Endothelial cell (in vitro differentiated cells): ENCODE results near the gene MB. TPM values are rescaled to one million over a fixed set of nuclear protein-coding genes. Genes with fewer than 3 reads are reported as not detected.

Source experiments
- DNase-seq: peaks from one replicate; pipeline ENCODE4 v3.0.0; 2021; ENCODE audit warnings: low spot score
- H3K27ac Mint-ChIP-seq: one replicate; pipeline ENCODE4 v1.8.0; 2021; ENCODE audit warnings: mixed read lengths, inconsistent platforms; ENCODE audit not compliant: unreplicated experiment
- H3K27me3 Mint-ChIP-seq: one replicate; pipeline ENCODE4 v1.8.0; 2021; ENCODE audit warnings: mild to moderate bottlenecking, moderate library complexity, mixed read lengths, inconsistent platforms; ENCODE audit not compliant: unreplicated experiment
- H3K36me3 Mint-ChIP-seq: one replicate; pipeline ENCODE4 v1.8.0; 2021; ENCODE audit warnings: mild to moderate bottlenecking, low read depth, mixed read lengths, inconsistent platforms; ENCODE audit not compliant: unreplicated experiment
- H3K4me1 Mint-ChIP-seq: one replicate; pipeline ENCODE4 v1.8.0; 2021; ENCODE audit warnings: mild to moderate bottlenecking, mixed read lengths, inconsistent platforms; ENCODE audit not compliant: unreplicated experiment
- H3K4me3 Mint-ChIP-seq: one replicate; pipeline ENCODE4 v1.8.0; 2021; ENCODE audit warnings: mild to moderate bottlenecking, mixed read lengths, inconsistent platforms; ENCODE audit not compliant: unreplicated experiment
- H3K9me3 Mint-ChIP-seq: one replicate; pipeline ENCODE4 v1.8.0; 2021; ENCODE audit warnings: mixed read lengths, inconsistent platforms; ENCODE audit not compliant: unreplicated experiment
- total RNA-seq: library from RNA; stranded (reverse); fragmentation: NEBNext Ultra II Directional; extraction: Animal tissue kit (Norgen Biotek cat#: 25700); gene quantifications from one replicate; pipeline ENCODE4 v1.2.1, GENCODE V29; 2021; ENCODE audit not compliant: unreplicated experiment
- TF ChIP-seq, protein P1 (sequence below): fragments of 200-600 bp; sonication (generic); IDR thresholded peaks from one replicate; pipeline ENCODE4 v1.5.0; 2021; ENCODE audit warnings: antibody characterized with exemption; ENCODE audit not compliant: unreplicated experiment

The MB gene
- total RNA-seq, 1 donor from 2014 or later, result not detected

DNA sequence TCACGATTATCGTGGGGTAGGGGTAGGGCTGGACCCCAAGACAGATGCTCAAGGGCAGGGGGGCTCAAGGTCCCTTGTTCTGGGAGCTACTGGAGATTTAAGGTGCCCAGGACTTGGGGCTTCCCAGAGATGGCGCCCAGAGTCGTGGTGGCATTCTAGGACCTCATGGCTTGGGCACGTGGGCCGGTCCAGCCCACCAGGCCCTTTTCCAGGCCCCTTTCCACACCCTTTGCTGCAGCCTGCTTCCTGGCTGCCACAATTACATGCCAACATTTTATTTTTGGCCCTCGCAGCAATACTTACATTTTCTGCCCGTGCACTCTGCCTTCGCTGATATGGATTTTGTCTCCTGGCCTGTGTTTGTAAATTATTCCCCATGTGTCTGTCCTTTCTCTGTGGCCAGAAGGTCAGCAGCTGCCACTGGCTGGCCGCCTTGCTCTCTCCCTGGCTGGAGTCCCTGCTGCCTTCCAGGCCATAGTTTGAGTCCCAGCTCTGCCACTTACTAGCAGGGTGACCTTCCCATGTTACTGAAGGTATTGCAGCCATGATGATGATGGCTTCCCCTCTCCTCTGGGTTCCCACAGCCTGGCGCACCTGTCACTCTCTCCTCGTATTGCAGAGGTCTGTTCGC is 11.2 kb downstream of the MB start:
- no peaks in the 10 kb centered on the region for H3K9me3 Mint-ChIP-seq
- no peak for DNase-seq
- H3K36me3 Mint-ChIP-seq, result peaks cover 4% of the 10 kb centered on the region
- H3K4me3 Mint-ChIP-seq, result no peak overlapping the region
- H3K27me3 Mint-ChIP-seq, result peaks cover 12% of the 10 kb centered on the region
- H3K4me1 Mint-ChIP-seq, result peaks cover 5% of the 10 kb centered on the region
- TF ChIP-seq, protein P1, sequence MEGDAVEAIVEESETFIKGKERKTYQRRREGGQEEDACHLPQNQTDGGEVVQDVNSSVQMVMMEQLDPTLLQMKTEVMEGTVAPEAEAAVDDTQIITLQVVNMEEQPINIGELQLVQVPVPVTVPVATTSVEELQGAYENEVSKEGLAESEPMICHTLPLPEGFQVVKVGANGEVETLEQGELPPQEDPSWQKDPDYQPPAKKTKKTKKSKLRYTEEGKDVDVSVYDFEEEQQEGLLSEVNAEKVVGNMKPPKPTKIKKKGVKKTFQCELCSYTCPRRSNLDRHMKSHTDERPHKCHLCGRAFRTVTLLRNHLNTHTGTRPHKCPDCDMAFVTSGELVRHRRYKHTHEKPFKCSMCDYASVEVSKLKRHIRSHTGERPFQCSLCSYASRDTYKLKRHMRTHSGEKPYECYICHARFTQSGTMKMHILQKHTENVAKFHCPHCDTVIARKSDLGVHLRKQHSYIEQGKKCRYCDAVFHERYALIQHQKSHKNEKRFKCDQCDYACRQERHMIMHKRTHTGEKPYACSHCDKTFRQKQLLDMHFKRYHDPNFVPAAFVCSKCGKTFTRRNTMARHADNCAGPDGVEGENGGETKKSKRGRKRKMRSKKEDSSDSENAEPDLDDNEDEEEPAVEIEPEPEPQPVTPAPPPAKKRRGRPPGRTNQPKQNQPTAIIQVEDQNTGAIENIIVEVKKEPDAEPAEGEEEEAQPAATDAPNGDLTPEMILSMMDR, result no peak
- H3K27ac Mint-ChIP-seq, result no peak overlapping the region

- Mint-ChIP-seq H3K27me3 (peaks cover 12% of the 10 kb centered on the region), H3K4me3 (no peak overlapping the region), H3K27ac (no peak overlapping the region), H3K36me3 (peaks cover 4% of the 10 kb centered on the region), H3K4me1 (peaks cover 5% of the 10 kb centered on the region), H3K9me3 (no peaks in the 10 kb centered on the region)
- DNase-seq, result no peak
- TF ChIP-seq, protein P1, result no peak
These were observed 11.8 kb downstream of the MB start for GRCh38 chr22:35605369-35605680.

DNA sequence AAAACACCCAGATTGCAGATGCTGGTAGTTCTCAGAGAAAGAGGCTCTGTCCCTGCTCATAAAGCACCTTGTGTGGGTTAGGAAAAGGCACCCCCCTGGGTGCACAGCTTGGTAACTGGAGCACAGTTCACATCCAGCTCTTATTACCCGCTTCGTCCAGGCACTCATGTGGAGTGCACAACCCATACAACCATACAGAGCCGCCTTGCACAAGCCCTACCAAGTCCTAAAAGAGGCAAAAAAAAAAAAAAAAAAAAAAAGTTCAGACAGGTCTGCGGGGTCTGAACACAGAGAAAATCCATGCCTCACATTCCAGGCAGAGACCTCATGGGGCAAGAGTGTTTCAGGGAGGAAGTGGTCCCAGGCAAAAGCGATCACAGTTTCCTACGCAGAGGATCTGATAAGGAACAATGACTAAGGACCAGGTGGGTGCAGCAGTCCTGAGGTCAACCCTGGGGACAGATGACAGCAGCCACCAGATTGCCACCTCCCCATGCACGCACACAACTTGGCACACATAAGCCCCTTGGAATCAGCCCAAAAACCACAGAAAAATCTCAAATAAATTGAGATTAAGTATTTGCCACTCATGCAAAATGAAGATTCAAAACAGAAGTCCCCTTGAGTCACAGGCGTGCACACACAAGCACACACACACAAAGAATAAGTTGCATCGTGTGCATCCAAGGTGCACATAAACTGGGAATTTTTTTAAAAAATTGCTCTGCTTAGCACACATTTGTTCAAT is 12.3 kb downstream of the MB start:
- Mint-ChIP-seq H3K4me3 (no peak overlapping the region), H3K27me3 (peaks cover 12% of the 10 kb centered on the region), H3K9me3 (no peaks in the 10 kb centered on the region), H3K27ac (no peak overlapping the region), H3K4me1 (peaks cover 5% of the 10 kb centered on the region), H3K36me3 (peaks cover 4% of the 10 kb centered on the region)
- no peak for DNase-seq
- TF ChIP-seq, protein P1, result no peak

- no peak overlapping the region for H3K4me3 Mint-ChIP-seq
- H3K36me3 Mint-ChIP-seq, result no peaks in the 10 kb centered on the region
- H3K9me3 Mint-ChIP-seq, result no peaks in the 10 kb centered on the region
- H3K4me1 Mint-ChIP-seq, result peaks cover 5% of the 10 kb centered on the region
- TF ChIP-seq, protein P1, result no peak
- H3K27me3 Mint-ChIP-seq, result peaks cover 5% of the 10 kb centered on the region
- no peak for DNase-seq
- no peak overlapping the region for H3K27ac Mint-ChIP-seq
These were observed 15.2 kb downstream of the MB start for GRCh38 chr22:35601743-35602615.
